Midbrain (tissue), 1 donor: ENCODE data around the gene GBX1.

Experiments
- DNase-seq: peaks from one replicate; lab custom pipeline; 2025; lab: John Stamatoyannopoulos, UW

GBX1 gene

DNA sequence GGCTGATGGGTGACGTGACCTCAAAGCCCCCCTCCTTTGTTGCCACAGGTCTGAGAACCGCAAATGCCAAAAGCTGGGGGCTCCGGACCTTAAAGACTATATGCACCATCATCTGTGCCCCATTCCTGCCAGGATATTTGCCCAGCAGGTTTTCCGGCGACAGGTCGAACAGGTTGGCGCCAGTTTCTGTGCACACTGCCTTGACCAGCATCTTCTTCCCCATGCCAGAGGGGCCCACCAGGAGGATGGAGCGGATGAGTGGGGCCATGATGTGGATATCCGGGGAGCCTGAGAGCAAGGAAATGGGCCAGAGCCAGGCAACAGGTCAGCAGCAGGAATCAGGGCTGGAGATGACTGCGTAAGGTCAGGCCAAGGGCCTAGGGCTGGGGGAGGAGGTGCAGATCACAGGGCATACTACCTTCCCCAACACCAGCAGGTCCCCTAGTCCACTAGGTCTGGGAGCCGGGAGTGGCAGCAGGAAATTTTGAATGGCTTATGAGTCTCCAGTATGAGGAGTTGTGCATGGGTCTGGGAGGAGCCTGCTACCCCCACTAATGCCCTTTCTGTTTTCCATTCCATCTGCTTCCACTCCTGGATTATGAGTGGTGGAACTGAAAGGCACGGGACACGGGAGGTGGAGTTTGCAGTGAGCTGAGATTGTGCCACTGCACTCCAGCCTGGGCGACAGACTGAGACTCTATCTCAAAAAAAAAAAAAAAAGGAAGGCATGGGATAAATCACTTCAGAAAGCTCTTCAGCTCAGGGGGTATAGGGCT is 25.9 kb upstream of the GBX1 start:
- DNase-seq = no peak

DNA sequence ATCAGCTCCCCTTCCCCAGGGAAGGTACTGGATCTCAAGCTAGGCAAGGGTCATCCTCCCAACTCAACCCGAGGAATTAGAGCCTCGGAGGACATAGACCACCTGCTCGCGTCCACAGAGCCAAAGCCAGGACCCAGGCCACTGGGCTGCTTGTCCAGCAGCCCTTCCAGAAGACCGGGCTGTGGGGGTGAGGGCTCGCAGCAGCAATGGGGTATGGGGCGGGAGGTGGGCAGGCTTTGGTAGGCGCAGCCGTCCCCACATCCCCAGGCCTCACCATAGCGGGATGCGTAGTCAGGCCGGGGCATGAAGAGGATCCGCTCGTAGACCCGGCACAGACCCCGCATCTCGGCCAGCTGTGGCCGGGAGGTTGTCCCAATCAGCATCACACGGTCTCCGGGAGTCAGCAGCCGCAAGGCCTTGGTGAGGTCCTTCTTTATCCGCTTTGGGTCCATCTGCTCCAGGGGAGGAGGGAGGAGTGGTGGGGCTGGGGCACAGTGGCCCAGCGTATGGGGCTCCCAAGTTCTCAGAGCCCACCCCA is 24.6 kb upstream of the GBX1 start:
- DNase-seq = no peak

DNA sequence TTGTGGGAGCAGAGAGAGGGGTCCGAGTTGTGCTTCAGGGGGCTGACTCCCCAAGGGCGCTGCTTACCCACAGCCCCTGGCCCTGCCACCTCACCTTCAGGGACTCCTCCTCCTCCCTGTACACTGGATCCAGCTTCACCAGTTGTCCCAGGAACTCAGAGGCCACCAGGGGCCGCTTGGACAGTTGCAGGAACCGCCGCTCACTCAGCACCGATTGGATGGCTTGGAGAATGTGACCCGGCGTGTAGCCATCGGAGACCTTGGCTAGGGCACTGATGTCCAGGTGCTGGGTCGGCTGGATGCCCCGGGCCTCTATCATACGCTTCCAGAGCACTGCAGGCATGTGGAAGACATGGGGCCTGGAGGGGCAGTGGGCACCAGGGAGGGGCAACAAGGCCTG is 24.1 kb upstream of the GBX1 start:
- DNase-seq = no peak

DNA sequence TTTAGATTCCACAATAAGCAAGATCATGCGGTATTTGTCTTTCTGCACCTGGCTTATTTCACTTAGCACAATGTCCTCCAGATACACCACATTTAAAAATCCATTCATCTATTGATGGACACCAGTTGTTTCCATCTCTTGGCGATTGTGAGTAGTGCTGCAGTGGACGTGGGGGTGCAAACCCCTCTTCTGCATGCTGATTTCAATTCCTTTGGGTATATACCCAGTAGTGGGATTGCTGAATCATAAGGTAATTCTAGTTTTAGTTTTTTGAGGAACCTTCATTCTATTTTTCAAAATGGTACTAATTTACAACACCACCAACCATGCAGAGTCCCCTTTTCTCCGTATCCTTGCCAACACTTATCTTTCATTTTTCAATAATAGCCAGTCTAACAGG is 21.5 kb upstream of the GBX1 start:
- no peak for DNase-seq

DNA sequence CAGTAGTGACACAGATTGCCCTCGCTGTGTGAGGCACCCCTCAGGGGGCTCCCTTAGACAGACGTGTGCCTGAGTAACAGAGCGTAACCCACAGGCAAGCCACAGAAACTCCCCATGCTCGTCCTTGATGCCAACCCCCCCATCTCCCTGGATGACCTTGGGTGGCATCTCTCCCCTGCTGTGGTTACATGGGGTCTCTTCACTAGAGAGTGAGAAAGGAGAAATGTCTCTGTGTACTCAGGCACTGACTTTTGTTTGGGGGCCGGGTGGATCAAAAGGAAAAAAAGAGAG is 20.7 kb upstream of the GBX1 start:
- DNase-seq = no peak

DNA sequence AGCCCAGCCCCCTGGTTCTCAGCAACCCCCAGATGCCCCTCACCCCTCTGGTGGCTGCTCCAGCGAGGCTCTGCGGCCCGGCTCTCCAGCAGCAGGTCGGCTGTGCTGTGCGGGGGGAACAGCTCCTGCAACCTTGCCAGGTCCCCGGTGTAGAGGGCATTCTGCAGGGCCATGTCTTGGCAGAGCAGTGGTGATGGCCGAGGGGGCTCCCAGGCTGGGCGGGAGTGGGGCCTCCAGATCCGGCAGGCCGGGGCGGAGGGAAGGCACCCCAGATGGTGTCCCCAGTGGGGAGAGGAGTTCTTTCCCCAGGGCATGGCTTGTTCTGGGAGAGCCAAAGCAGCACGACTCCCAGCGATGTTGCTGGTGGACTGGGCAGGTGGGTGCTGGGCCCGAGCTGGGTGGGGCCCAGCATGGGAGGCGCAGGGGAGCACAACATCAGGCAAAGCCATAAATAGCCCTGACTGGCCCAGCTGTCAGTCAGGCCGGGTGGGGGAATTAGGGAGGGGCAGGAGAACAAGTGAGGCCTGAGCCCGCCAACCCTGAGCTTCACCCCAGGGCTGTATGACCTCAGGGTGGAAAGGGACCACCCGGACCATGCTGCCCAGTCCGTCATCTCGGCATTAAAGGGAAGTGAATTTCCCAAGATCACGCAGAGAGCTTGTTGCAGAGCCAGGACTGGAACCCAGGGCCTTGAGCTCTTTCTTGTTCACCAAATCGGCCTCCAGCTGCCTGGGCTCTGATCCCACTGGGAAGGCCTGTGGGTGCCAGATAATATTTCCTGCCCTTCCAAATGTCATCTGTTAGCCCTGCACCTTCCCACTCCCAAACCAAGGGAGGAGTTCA is 20.1 kb upstream of the GBX1 start:
- DNase-seq = no peak

DNA sequence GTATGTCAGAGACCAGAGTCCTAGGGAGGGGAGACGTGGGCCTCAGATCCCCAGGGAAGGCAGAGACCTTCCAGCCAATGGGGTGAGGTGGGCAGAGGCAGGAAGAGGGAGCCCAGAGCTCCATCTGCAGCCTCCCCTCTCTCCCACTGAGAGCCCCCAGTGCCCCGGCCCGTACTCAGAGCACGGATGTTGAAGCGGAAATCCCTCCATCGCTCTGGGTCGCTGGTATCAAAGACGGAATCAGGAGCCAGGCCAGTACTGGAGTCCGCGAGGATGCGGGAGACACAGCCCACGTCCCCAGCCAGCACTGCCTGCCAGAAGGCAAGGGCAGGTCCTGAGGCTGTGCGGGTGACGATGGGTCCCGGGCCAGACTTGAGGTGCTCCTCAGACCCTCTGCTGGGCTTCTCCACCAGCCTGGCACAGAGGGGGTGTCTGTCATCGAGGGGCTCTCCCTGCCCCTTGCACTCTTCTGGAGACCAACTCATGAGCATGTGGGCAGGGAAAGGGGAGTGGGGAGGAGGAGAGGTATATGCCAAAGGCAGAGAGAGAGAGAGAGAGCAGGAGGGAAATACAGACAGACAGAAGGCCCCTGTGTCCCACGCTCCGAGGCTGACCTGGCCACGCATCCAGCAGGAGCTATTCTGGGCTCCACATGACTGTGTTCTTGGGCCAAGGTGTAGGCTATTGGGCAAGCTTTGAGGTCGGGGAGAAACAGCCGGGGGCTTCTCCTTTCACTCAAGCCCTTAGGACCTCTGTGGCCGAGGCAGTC is 19.3 kb upstream of the GBX1 start, which contains the start of gene ASB10:
ASB10 (minus strand) TSS at position 611 of the 769 bp plus-strand sequence; CDS start at position 491, 120 bp downstream.
- DNase-seq = no peak

DNA sequence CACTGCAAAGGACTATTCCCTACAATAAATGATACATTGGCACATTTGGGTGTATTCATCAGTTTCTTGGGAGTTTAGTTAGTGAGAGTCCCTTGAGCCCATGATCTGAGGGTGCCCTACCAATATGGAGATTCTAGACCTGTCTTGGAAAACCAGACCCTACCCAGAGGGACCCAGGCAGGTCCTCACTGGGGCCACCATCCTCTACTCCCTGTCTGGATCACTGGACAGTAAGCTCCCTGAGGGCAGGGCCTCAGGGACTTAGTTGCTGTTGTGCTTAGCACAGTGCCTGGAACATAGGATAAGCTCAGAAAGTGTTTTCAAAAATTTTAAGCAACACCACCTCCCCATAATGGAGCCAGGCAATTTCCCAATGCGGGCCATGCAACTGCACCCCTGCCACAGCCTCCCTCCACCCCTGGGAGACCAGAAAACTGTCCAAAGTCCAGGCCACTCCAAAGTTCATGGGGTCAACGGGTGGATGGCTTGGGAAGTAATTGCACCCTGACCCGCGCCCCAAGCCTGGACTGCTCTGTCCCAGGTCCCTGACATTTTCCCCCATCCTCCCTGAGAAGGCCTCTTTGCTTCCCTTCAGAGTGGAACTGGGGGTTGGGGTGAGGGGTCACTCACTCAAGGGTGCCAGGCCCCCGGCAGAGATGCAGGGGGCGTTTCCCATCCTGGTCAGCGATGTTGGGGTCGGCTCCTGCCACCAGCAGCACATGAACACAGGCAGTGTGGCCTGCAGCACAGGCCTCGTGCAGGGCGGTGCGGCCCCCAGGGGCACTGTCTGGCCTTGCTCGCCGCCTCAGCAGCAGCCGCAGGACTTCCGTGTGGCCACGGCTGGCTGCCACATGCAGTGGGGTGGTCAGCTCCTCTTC is 18.5 kb upstream of the GBX1 start:
- no peak for DNase-seq

DNA sequence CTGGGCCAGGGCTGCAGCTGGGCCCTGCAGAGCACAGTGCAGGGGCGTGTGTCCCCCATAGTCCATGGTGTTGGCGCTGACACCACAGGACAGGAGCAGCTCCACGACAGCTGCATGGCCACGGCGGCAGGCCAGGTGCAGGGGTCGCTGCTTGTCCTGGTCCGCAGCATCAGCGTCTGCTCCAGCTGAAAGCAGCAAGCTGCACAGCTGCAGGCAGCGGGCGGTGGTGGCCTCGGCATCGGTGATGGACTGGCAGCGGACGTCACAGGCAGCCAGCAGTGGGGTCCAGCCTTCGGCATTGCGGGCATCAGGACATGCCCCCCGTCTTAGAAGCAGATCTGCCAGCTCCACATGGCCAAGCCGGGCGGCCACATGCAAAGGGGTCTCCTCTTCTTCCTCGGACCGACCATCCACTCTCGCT is 13.5 kb upstream of the GBX1 start:
- no peak for DNase-seq

DNA sequence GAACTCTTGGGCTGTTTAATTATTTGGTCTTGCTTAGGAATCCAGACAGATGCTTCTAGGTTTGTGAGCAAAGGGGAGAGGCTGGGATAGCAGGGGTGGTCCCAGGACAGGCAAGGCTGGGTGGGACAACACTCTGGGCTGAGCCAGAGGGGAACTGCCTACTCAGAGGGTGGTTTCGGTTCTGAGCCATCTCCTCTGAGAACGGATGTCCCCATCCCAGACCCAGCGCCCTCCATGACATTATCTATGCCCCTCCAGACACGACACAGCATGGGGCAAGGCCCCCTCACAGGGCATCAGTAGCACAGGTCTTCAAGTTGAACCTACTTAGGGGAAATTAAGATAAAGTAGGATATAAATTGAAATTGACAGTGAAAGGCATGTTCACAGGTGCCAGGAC is 12.5 kb upstream of the GBX1 start:
- DNase-seq = no peak

DNA sequence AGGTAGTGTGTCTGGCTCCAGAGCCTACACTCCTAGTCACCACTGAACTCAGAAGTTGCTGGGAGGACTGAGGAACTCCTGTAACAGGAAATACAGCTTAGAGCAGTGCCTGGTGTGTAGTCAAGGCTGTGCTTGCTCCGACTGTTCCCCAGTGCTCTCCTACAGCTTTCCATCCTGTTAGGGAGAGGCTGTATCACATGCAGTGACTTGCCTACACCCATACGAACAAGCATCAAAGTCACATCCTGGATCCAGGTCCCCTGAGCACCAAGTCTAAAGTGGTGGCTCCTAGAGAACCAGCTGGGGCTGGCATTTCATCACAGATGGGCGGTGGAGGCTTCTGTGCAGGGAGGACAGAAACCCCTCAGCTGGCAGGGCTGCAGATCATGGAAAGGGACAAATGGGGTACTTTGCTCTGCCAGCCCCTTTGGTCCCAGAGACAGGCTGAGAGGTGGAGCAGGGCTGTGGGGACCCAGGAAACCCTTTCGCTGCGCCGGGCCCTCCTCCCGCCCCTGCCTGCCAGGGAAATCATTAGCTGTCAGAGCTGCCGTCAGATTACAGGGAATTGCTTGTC is 11.9 kb upstream of the GBX1 start:
- no peak for DNase-seq

DNA sequence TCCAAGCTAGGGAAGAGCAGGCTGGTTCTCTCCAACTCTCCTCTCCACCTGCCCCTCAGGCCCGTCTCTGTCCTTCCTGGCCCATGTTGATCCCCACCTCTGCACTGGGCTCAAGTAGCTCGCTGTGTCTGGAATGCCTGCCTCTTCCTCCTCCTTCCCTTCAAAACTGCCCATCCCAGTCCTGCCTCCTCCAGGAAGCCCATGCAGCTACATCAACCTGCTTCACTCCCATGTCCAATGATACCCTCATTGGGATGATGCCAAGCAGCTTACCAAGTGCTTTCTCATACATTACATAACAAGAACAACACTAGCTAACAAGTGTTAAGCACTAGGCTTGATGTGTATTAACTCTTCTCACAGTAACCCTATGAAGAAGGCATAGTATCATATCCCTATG is 11.3 kb upstream of the GBX1 start:
- DNase-seq = no peak

DNA sequence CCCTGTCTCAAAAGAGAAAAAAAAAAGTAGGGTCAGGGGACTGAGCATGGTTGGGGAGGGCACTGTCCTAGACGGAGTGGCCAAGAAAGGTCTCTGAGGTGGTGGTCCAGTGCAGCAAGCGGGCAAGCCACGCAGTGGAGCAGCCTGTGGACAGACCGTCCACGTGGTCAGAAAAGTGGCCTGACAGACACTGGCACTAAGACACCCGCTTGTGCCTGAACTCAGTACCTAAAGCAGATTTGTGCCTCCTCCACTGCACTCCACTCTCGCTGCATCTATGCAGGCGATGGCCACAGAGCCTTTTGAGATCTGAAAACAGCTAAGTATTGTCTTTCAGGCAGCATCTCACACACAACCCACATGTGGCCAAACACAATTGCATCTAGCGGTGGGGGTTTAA is 10.7 kb upstream of the GBX1 start:
- DNase-seq = no peak

DNA sequence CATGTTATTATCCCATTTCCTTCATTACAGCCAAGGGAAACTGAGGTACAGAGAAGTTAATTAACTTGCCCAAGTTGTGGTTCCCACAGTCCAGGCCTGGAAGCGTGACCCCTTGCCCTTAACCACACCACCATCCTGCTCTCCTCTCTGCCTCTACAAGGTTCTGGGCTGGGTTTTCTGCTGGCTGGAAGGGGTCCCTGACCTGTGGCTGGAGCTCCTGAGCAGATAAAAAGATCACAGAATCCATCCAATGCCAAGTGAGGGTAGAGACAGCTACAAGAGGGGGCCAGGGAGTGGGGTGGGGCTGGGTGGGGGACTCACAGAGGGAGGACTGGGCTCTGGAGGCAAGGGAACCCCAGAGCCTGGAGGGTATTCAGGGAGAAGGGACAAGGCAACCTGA is 9.8 kb upstream of the GBX1 start:
- no peak for DNase-seq

DNA sequence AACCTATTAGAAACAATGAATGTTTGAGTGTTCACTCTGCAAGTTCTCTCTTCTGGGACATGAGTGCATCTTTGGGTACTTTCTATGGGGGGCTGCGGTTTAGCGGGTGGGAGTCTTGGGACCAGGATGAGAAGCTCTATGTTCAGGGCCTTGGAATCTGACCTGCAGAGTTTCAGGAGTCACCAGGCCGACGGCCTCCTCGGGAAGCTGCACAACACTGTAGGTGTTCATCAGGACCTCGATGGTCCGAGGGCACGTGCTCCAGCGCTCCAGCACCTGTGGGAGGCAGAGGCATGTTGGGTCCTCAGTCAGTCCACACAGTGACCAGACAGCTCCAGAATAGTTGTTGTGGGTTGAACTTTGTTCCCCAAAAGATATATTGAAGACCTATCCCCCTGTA is 8.9 kb upstream of the GBX1 start:
- DNase-seq = no peak

DNA sequence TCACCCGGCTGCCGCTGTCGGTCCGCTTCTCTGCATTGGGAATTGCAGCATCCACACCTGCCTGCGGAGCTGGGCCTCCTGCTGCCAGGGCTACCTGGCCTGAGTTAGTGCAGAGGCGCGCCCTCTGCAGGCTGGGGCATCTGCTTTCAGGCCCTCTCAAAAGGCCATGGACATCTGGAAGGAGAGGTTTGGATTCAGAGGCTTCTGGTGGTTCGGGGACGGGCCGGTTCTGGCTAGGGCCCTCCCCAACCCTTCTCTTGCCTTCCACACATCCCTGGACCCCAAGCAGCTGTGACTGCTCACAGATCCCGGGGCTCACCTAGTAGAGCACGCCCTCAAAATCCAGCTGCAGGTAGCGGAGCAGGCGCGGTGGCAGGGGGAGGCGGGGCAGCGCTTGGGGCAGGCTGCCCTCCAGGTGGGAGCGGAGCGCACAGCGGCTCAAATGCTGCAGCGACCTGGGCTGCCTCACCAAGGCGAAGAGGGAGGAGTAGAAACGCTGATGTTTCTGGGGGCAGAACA is 8.4 kb upstream of the GBX1 start:
- no peak for DNase-seq

DNA sequence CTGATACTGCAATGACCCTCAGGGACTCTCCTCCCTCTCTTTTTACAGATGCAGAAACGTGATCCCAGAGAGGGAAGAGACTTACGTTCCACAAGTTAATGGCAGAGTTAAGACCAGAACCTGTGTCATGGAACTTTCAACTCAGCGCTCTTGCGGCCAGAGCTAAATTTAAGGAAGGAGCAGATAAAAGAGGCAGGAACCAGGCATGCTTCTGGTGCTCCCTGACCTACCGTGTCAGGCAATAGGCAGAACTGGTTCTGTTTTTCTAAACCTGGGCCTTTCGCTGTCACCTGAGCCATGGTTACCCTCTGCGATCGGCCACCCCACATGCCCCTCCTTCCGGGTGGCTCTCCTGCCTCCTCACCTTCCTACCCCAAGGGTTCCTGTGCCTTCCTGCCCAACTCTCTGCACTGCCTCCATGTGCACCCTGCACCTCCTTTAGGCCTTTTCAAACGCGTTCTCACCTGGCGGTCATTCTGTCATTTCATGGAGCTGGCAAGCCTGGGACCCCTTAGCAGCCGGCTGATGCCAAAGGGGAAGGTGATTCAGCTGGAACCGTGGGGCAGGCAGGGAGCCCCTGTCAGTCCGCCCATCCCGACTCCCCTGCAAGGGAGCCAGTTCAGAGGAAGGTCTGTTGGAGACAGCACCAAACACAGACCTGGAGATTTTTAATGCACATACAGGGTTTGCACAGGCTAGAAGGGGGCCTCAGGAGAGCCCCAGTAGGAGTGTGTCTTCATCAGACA is 7.7 kb upstream of the GBX1 start:
- no peak for DNase-seq

DNA sequence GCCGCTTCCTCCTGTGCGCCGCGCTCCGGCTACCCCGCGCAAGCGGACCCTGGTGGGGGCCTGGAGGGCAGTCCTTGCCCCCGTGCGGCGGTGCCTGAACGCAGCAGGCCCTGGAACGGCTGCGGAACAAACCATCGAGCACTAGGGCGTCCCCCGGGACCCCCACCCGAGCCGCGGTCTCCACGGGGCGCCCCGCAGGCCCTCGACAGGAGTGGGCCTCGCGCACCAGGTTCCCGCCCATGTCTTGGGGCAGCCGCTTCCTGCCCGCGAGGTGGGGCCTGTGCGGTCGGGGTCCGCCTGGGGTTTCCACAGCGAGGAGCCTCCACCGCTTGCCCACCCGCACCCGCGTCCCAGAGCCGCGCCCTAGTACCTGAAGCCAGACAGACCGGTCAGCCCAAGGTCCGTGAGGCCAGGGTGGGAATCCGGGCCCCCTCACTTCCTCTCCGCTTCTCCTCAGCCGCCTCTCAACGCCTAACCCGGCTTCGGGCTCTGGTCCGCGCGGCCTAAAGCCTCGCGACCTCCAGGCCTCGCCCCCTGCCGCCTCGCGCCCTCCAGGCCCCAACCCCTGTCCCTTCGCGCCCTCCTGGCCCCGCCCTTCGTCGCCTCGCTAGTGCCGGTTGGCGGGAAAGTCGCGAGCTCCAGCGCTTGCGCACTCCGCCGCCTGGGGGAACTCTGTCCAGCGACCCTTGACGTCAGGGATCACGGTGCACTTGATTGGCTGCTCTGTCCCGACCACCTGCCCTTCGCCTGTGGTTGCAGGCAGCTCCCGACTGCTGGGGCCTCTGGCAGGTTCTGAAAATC is 7.0 kb upstream of the GBX1 start:
- DNase-seq = no peak
